Measurements from ENCODE around the gene FAM111A.

DNA sequence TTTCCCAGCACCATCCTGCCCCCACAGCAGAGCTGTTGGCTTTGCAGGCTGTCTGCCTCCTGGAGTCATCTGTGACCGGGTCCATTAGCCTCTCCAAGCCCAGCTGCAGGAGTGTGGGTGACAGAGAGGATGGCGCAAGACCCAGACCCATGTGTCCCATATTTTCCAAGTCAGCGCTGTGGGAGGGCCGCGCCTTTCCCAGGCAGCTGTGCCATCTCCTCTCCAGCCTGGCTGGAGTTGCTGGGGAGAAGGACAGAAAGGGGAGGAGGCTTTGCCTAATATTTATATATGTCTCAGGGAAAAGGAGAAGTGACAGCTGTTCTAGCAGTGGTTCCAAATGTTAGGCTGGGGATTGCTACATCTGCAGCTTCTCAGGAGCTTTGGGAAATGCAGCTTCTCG lies 44.9 kb downstream of the FAM111A start:
- TF ChIP-seq, protein P1, sequence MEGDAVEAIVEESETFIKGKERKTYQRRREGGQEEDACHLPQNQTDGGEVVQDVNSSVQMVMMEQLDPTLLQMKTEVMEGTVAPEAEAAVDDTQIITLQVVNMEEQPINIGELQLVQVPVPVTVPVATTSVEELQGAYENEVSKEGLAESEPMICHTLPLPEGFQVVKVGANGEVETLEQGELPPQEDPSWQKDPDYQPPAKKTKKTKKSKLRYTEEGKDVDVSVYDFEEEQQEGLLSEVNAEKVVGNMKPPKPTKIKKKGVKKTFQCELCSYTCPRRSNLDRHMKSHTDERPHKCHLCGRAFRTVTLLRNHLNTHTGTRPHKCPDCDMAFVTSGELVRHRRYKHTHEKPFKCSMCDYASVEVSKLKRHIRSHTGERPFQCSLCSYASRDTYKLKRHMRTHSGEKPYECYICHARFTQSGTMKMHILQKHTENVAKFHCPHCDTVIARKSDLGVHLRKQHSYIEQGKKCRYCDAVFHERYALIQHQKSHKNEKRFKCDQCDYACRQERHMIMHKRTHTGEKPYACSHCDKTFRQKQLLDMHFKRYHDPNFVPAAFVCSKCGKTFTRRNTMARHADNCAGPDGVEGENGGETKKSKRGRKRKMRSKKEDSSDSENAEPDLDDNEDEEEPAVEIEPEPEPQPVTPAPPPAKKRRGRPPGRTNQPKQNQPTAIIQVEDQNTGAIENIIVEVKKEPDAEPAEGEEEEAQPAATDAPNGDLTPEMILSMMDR (IDR thresholded peaks at IDR 0.05; ENCODE audit: extremely low read depth in 1 of 2, insufficient read depth in 1 of 2, low read depth in 1 of 2, low read length in 2 of 2): no peak
- TF ChIP-seq JUN (IDR thresholded peaks at IDR 0.05; ENCODE audit: borderline replicate concordance, insufficient read depth, insufficient read length, low read depth): no peak
- TF ChIP-seq, protein P2, sequence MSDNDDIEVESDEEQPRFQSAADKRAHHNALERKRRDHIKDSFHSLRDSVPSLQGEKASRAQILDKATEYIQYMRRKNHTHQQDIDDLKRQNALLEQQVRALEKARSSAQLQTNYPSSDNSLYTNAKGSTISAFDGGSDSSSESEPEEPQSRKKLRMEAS (IDR thresholded peaks at IDR 0.05; ENCODE audit: insufficient read depth, insufficient read length): no peak

All from endothelial cell of umbilical vein (primary cell).